HepG2 (cell line): ENCODE data around the gene CIROP. TPM values are rescaled to one million over a fixed set of nuclear protein-coding genes. Genes with fewer than 3 reads are reported as not detected.

ENCODE experiments used
- DMAP1 ChIP-seq: IDR thresholded peaks from 2 replicates; pipeline ENCODE4 v1.6.1; 2016
- ETV5 ChIP-seq: IDR thresholded peaks from 2 replicates; pipeline ENCODE4 v1.6.1; 2018; ENCODE audit warnings: missing biosample characterization, missing genetic modification reagents, inconsistent platforms, borderline replicate concordance
- FOXJ3 ChIP-seq: sonication (generic); formaldehyde crosslinking; IDR thresholded peaks from 2 replicates; pipeline ENCODE4 v1.4.0; 2020; ENCODE audit warnings: missing genetic modification reagents, mild to moderate bottlenecking, borderline replicate concordance
- GABPA ChIP-seq, 2 experiments: IDR thresholded peaks; 2 replicates each; pipeline ENCODE4 v1.6.1; 2011 to 2016; ENCODE audit warnings: low read depth in 2 of 2, low read length in 1 of 2, missing biosample characterization in 1 of 2, missing genetic modification characterization in 1 of 2
- GZF1 ChIP-seq: sonication (generic); formaldehyde crosslinking; IDR thresholded peaks from 2 replicates; pipeline ENCODE4 v1.5.1; 2020; ENCODE audit warnings: mild to moderate bottlenecking, missing genetic modification reagents
- HCFC1 ChIP-seq: fragments of 150-350 bp; IDR thresholded peaks from 2 replicates; pipeline ENCODE4 v1.6.1; 2014; ENCODE audit warnings: low read depth, low read length
- KMT2B ChIP-seq: IDR thresholded peaks from 2 replicates; pipeline ENCODE4 v1.6.1; 2016; ENCODE audit warnings: missing genetic modification reagents, missing compliant biosample characterization
- NR2C2 ChIP-seq: sonication (generic); formaldehyde crosslinking; IDR thresholded peaks from 2 replicates; pipeline ENCODE4 v1.4.0; 2020; ENCODE audit warnings: missing genetic modification reagents, mild to moderate bottlenecking, moderate library complexity, borderline replicate concordance
- NR2F1 ChIP-seq, 2 experiments: fragments of 450-650 bp in 1 of 2; formaldehyde crosslinking in 1 of 2; IDR thresholded peaks; 2 replicates each; pipeline versions ENCODE4 v1.5.0 to v1.6.1; 2016 to 2020; ENCODE audit warnings: mild to moderate bottlenecking in 1 of 2, missing compliant biosample characterization in 1 of 2, missing genetic modification reagents in 1 of 2, moderate library complexity in 1 of 2
- POLR2A ChIP-seq, 2 experiments: IDR thresholded peaks; 2 replicates each; pipeline ENCODE4 v1.6.1; 2011; ENCODE audit warnings: low read depth in 2 of 2, low read length in 2 of 2, mild to moderate bottlenecking in 1 of 2, moderate library complexity in 1 of 2; ENCODE audit not compliant: insufficient read depth in 1 of 2
- PRMT3 ChIP-seq: sonication (generic); formaldehyde crosslinking; IDR thresholded peaks from 2 replicates; pipeline ENCODE4 v1.8.1; 2022; ENCODE audit warnings: low read depth, mild to moderate bottlenecking, moderate library complexity, missing genetic modification reagents, borderline replicate concordance
- RAD51 ChIP-seq: fragments of 450-650 bp; IDR thresholded peaks from 2 replicates; pipeline ENCODE4 v1.6.1; 2016; ENCODE audit warnings: borderline replicate concordance
- RARG ChIP-seq: sonication (generic); formaldehyde crosslinking; IDR thresholded peaks from 2 replicates; pipeline ENCODE4 v1.4.0; 2020; ENCODE audit warnings: low read depth, mild to moderate bottlenecking, missing genetic modification reagents
- RORA ChIP-seq: sonication (generic); formaldehyde crosslinking; IDR thresholded peaks from 2 replicates; pipeline ENCODE4 v1.5.0; 2020; ENCODE audit warnings: mild to moderate bottlenecking, missing genetic modification reagents, moderate library complexity
- SKI ChIP-seq: fragments of 450-650 bp; IDR thresholded peaks from one replicate; pipeline ENCODE4 v1.6.1; 2018; ENCODE audit warnings: mild to moderate bottlenecking; ENCODE audit not compliant: partially characterized antibody
- USF2 ChIP-seq, 2 experiments: sonication (generic) in 1 of 2; formaldehyde crosslinking in 1 of 2; IDR thresholded peaks; 2 replicates each; pipeline versions ENCODE4 v1.5.1 to v1.6.1; 2011 to 2020; ENCODE audit warnings: borderline replicate concordance in 1 of 2, low read depth in 1 of 2, low read length in 1 of 2, mild to moderate bottlenecking in 1 of 2, missing genetic modification reagents in 1 of 2, moderate library complexity in 1 of 2
- ZNF709 ChIP-seq: sonication (generic); formaldehyde crosslinking; IDR thresholded peaks from 2 replicates; pipeline ENCODE4 v1.5.0; 2020; ENCODE audit warnings: mild to moderate bottlenecking, missing genetic modification reagents
- polyA plus RNA-seq, 8 experiments: library from polyadenylated mRNA; depleted of rRNA in 3 of 8; stranded (reverse) in 7 of 8; unstranded in 1 of 8; fragments of >200 nt; fragmentation: Illumina TruSeq in 4 of 8; extraction: Trizol in 4 of 8; gene quantifications; 2 replicates each; pipeline versions ENCODE4 v1.2.1 to v1.2.3, GENCODE V29; 2011 to 2016; ENCODE audit warnings: low read depth in 4 of 8, missing spikeins in 1 of 8, mixed read lengths in 1 of 8; ENCODE audit not compliant: insufficient read depth in 1 of 8
- total RNA-seq, 5 experiments: library from RNA; depleted of rRNA; stranded (reverse); fragments of >200 nt; fragmentation: Illumina TruSeq; extraction: Trizol; gene quantifications; 2 replicates each; pipeline ENCODE4 v1.2.3, GENCODE V29; 2016; ENCODE audit warnings: low read depth in 1 of 5
- TF ChIP-seq, protein P1 (sequence below): sonication (generic); formaldehyde crosslinking; conservative IDR thresholded peaks from 2 replicates; pipeline ENCODE4 v1.4.0; 2020; ENCODE audit warnings: missing genetic modification reagents
- TF ChIP-seq, protein P2 (sequence below): IDR thresholded peaks from 2 replicates; pipeline ENCODE4 v1.4.0; 2020; ENCODE audit warnings: mild to moderate bottlenecking, missing genetic modification reagents
- TF ChIP-seq, protein P3 (sequence below): sonication (generic); formaldehyde crosslinking; IDR thresholded peaks from 2 replicates; pipeline ENCODE4 v1.8.0; 2022; ENCODE audit warnings: mild to moderate bottlenecking, missing genetic modification reagents

CIROP gene
- total and polyA plus RNA-seq, 2 of the 13 experiments (the other 11 are each of a cell fraction or from before 2014, with no cell fraction given) = 0.07 TPM; not detected in 1

- TF ChIP-seq, protein P1, sequence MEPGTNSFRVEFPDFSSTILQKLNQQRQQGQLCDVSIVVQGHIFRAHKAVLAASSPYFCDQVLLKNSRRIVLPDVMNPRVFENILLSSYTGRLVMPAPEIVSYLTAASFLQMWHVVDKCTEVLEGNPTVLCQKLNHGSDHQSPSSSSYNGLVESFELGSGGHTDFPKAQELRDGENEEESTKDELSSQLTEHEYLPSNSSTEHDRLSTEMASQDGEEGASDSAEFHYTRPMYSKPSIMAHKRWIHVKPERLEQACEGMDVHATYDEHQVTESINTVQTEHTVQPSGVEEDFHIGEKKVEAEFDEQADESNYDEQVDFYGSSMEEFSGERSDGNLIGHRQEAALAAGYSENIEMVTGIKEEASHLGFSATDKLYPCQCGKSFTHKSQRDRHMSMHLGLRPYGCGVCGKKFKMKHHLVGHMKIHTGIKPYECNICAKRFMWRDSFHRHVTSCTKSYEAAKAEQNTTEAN (CRISPR knock-in tag) = no peak
- TF ChIP-seq NR2F1 (CRISPR knock-in tag; IDR thresholded peaks at IDR 0.05) (no peak), RARG (CRISPR knock-in tag) (no peak), PRMT3 (CRISPR knock-in tag) (no peak), HCFC1 (no peak), GZF1 (CRISPR knock-in tag) (no peak), SKI (no peak), RAD51 (no peak), ZNF709 (no peak), RORA (CRISPR knock-in tag) (no peak), KMT2B (CRISPR knock-in tag) (no peak), GABPA (IDR thresholded peaks at IDR 0.05; ENCODE audit: low read depth, low read length) (no peak), GABPA (CRISPR knock-in tag; IDR thresholded peaks at IDR 0.05; ENCODE audit: low read depth) (no peak), FOXJ3 (CRISPR knock-in tag) (no peak), DMAP1 (CRISPR knock-in tag) (no peak), POLR2A (IDR thresholded peaks at IDR 0.05; ENCODE audit: insufficient read depth in 1 of 2, low read depth in 2 of 2, low read length in 2 of 2) (no peak), NR2C2 (CRISPR knock-in tag) (no peak), USF2 (IDR thresholded peaks at IDR 0.05; ENCODE audit: low read depth, low read length) (no peak), USF2 (CRISPR knock-in tag; IDR thresholded peaks at IDR 0.05; ENCODE audit: borderline replicate concordance) (no peak), ETV5 (peak; percentile 6; the same call in 1 of the 2 replicates)
- TF ChIP-seq, protein P2, sequence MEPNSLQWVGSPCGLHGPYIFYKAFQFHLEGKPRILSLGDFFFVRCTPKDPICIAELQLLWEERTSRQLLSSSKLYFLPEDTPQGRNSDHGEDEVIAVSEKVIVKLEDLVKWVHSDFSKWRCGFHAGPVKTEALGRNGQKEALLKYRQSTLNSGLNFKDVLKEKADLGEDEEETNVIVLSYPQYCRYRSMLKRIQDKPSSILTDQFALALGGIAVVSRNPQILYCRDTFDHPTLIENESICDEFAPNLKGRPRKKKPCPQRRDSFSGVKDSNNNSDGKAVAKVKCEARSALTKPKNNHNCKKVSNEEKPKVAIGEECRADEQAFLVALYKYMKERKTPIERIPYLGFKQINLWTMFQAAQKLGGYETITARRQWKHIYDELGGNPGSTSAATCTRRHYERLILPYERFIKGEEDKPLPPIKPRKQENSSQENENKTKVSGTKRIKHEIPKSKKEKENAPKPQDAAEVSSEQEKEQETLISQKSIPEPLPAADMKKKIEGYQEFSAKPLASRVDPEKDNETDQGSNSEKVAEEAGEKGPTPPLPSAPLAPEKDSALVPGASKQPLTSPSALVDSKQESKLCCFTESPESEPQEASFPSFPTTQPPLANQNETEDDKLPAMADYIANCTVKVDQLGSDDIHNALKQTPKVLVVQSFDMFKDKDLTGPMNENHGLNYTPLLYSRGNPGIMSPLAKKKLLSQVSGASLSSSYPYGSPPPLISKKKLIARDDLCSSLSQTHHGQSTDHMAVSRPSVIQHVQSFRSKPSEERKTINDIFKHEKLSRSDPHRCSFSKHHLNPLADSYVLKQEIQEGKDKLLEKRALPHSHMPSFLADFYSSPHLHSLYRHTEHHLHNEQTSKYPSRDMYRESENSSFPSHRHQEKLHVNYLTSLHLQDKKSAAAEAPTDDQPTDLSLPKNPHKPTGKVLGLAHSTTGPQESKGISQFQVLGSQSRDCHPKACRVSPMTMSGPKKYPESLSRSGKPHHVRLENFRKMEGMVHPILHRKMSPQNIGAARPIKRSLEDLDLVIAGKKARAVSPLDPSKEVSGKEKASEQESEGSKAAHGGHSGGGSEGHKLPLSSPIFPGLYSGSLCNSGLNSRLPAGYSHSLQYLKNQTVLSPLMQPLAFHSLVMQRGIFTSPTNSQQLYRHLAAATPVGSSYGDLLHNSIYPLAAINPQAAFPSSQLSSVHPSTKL = peak; percentile 35; the same call in 1 of the 2 replicates
- TF ChIP-seq, protein P3, sequence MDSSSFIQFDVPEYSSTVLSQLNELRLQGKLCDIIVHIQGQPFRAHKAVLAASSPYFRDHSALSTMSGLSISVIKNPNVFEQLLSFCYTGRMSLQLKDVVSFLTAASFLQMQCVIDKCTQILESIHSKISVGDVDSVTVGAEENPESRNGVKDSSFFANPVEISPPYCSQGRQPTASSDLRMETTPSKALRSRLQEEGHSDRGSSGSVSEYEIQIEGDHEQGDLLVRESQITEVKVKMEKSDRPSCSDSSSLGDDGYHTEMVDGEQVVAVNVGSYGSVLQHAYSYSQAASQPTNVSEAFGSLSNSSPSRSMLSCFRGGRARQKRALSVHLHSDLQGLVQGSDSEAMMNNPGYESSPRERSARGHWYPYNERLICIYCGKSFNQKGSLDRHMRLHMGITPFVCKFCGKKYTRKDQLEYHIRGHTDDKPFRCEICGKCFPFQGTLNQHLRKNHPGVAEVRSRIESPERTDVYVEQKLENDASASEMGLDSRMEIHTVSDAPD = no peak
Measured at GRCh38 chr14:23104591-23105347, at the start of gene CIROP (continued).
